Middle frontal gyrus (tissue), 1 donor: ENCODE measurements around the gene PTPN7.
"Not testable (repeated sequence)": the region's sequence is repeated elsewhere in the genome, so short reads cannot be mapped to it uniquely, and the experiment has no call there.

Experiments
- DNase-seq: peaks from one replicate; pipeline ENCODE4 v3.0.0-alpha.2; 2015; ENCODE audit warnings: low spot score; ENCODE audit errors: extremely low spot score

PTPN7 gene

DNA sequence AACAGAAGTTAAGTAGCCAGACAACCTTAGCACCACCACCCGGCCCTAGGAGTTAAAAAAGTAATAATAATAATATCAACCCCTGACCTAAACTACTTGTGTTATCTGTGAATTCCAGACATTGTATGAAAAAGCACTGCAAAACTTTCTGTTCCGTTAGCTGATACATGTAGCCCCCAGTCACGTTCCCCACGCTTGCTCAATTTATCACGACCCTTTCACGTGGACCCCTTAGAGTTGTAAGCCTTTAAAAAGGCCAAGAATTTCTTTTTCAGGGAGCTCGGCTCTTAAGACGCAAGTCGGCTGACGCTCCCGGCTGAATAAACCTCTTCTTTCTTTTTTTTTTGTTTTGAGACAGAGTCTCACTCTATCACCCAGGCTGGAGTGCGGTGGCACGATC, 6.7 kb upstream of the PTPN7 start:
- DNase-seq = not testable (repeated sequence)

DNA sequence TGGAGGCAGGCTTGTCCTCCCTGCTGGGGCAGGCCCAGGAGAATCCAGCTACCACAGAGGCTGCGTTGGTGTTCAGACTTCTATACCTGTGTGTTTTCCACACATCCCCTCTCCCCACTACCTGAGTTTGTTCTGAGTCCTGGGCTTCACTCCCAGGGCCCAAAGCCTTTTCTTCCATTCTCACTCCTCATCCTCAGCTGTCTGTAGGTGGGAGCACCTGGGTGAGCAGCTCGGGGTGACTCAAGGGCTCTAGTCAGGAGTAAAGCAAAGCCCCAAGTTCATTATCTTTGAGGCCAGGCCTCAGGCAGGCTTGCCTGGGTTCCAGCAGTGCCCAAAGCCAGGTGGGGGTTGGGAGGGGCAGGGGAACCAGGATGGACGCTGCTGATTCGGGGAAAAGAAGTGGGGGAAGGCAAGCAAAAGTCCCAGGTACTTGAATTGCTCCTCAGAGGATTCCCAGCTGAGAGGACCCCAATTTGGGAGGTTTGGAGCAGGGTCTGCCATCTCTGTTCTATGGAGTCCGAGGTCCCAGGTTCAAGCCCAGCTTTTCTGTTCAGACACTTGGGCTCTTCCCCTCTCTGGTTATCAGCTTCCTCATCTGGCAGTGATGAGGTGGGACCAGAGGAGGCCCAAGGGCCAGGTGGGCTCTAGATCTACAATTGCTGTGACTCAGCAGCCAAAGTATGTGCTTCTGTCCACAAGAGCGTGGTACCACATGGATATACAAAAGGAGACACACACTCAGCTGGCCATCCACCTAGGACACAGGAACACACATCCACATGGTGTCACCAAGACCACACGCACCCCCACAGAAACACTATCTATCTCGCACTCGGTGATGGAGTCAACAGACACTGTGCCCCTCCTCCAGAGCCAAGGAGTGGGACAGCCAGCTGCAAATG, 5.8 kb upstream of the PTPN7 start:
- DNase-seq = no peak

DNA sequence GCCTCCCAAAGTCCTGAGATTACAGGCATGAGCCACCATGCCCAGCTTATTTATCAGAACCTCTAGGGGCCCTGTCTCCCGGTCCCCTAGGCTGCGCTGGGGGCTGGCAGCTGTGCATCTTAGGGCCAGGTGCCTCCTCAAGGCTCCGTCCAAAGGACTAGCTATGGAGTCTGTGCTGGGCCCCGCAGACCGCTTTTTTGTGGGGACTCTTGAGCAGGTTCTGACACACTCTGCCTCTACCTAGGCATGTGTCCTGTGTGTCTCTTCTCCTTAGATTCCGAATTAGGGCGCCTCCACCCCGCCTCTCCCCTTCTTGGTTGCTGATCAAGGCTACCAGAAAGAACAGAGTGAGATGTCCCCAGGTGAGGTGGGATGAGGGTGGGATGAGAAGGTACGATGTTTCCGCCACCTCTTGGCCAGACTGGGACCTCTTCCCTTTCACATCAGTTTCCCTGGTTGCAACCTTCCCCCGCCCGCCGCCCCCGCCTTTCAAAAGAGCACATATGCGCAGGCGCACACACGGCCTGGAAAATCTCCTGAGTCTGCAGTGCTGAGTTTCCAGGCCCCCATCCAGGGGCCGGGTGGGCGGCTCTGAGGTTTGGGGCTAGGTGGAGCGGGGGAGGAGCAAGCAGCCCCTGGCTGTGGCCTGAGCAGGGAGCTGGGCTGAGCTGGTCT, 5.0 kb upstream of the PTPN7 start:
- no peak for DNase-seq

DNA sequence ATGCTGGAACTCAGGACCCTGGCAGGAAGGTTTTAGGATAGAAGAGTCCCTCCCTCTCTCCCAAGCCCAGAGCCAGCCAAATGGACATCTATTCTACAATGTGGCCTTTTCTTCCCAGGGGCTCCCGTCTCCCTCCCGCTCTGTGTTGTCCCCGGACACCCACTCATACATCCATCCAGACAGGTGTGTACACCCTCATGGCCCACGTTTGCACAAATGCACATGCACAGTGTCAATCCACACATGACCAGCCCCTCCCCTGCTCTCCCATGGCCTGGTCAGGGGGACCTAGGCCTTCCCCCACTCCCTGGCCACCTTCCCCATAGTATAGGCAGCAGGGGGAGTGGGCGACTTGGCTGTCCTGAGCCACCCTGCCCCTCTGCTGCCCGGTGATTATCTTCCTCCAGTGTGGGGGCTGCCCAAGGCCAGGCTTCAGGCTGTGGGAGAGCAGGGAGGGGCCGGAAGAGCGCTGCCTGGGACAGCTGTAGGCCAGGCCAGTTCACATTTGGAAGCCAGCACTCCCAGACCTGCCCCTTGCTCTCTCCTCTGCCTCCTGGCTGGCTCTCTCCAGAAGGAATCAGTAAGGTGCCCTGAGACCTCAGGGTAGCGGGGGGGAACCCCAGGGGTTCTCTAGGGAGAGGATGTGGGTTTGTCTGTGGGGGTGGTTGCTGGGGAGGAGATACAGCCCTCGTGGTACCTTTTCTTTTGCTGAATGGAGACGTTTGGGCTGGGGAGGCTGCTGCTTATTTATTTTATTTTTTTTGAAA, 4.1 kb upstream of the PTPN7 start:
- no peak for DNase-seq

DNA sequence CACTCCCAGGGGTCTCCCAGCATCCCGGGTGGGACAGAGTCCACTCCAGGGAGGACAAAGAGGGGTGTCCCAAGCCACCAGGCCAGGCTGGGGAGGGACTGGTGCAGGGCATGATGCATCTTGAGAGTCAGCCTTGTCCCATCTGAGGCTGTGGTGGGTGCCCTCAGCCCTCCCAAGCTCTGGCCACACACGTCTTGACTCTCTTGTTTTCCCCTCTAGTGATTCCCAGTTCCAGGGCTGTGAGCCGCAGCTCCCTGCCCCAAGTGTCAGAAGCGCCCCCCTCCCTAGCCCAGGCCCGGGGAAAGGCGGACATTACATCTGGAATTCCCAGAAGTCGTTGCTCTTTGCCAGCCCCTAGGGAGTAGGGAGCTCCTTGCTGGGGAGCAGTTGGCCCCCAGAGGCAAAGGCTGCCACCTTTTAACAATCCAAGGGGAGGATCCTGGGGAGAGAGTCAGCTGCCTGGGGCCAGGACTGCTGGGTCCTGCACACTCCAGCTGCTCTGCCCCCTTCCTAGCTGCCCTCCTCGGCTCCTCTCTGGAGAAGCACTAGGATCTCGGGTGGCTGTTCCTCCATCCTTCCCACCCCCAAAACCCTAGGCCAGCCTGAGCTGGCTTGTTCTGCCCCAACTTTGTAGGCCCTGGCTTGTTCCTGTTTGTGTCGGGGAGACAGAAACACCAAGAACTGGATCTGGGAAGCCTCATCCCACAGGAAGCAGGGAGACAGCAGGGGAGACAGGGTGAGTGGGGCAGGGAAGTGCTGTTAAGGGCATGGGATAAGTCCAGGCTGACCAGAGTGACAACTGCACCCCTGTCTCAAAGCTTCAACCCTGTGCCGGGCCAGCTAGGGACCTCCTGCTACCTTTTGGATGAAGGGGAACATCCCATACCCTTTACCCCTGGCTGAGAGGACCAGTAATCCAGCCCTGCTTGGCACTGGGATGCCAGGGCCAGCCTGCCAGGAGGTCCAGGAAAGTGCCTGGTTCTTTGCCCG, 3.2 kb upstream of the PTPN7 start:
- DNase-seq = no peak

DNA sequence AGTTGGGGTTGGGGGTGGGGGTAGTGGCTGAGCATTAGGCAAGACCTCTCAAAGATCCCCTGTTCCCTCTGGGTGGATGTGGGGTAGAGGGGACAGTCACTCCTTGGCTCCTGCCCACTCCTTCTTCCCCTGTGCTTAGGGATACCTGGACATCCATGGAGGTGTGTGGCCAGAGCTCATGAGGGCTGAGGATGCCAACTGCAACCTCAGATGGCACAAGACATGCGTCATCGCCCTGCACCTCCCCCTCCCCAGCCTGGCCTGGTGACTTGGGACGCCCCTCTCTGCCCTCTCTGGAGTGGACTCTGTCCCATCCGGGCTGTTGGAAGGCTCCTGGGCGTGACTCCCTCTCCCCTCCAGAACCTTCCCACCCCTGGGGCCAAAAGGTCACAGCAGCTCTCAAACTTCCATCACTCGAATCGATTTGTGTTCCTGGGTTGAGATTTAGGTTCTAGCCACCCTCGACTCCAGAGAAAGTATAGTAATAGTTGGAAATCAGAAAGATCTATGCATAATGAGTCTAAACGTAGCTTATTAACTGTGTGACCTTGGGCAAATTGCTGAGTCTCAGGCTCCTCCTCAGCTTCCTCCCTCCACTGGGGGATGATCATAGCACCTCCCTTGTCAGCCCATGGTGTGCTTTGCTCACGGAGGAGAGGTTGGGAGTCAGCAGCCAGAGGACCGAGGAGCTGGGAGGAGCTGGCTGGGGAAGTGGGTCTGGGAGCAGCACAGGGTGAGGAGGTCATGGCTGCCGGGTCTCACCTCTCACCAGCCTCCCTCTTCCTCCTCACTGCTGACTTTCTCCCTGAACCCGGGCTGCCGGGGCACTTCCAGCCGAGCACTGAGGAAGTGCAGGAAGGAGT, 2.2 kb upstream of the PTPN7 start:
- DNase-seq = no peak

DNA sequence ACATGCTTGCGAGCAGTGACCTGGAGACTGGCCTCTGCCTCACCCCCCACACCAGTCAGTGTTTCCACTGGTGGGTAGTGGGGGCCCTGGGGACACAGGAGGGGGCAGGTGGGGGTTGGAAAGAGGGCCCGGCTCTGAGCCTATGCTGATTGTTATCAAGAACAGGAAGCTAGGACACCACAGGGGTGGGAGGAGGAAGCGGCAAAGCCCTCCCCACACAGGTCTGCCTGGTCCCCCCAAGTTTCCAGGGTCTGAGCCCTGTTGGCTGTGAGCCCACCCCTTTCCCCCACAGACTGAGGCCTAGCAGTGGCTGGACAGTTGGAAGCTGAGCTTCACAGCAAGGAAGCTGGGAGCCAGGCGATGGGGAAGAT, 1.6 kb upstream of the PTPN7 start:
- DNase-seq = no peak

DNA sequence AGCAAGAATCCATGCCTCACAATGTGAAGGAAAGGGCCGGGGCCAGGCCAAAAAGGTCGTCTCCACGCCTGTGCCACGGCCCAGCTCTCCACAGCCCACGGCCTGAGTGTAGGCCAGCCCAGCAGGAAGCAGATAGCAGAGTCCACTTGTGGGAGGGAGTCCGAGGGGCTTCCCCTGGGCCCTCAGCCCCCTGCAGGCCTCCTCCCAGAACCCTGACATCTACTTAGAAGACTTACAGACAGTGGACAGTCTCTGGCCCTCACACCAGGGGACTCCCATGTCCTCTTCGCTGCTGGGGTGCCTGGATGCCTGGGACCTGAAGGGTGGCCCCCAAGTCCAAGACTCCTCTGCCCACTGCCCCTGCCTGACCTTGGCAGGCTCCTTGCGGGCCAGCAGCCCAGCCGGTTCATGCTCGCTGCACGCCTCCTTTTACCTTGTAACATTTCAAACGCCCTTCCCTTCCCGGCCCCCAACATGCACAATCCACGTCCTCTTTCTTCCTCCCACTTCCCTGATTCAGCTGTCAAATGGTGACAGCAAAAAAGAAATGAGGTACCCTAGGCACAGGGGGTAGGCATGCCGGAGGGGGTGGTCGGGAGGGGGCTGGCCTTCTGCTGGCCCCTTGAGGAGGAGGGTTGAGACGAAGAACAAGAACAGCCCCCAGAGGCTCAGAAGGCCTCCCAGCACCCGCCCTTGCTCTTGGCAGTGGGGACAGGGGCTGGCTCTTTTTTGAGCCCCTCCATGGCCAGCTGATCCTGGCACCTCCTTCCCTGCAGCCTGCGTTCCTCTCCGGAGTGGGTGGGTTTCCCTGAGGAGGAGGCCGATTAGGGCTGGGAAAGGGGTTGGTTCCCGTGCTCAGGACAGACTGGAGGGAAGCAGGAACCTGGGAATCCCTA, 997 bp upstream of the PTPN7 start:
- no peak for DNase-seq

DNA sequence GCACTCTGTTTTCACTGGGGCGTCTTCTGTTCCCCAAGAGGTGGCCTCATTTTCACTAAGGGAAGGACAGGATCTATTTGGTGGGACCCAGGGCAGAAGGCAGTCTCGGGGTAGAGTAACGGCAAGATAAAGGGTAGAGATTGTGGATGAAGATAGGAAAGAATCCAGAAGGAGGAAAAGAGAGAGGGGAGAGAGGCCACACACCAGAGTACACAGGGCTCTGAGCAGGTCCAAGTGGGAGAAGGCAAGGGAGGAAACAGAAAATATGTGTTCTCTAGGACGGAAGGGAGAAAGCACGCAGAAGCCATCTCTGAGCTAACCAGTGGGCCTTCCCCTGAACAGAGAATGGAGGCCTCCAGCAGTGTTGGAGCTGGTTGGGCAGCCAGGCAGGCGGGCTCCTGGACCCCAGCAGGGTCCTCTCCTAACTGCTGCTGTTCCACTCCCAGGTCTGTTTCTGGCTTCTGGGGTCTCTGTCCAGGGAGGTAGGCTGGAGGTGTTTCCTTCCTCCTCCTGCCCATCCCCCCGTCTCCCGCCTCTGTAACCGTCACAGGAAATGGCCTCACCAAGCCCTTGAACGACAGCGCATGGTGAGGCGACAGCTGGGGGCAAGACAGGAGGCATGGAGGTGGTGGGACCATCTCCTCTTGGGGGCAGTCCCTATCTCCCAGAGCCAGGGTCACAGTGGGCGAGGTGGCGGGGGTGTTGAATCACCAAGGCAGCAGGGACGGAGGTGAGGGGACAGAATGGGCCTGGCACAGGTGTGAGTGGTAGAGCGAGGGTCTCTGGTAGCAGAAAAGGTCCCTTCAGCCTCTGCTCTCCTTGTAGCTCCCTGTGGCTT, 649 bp downstream of the PTPN7 start:
- no peak for DNase-seq

DNA sequence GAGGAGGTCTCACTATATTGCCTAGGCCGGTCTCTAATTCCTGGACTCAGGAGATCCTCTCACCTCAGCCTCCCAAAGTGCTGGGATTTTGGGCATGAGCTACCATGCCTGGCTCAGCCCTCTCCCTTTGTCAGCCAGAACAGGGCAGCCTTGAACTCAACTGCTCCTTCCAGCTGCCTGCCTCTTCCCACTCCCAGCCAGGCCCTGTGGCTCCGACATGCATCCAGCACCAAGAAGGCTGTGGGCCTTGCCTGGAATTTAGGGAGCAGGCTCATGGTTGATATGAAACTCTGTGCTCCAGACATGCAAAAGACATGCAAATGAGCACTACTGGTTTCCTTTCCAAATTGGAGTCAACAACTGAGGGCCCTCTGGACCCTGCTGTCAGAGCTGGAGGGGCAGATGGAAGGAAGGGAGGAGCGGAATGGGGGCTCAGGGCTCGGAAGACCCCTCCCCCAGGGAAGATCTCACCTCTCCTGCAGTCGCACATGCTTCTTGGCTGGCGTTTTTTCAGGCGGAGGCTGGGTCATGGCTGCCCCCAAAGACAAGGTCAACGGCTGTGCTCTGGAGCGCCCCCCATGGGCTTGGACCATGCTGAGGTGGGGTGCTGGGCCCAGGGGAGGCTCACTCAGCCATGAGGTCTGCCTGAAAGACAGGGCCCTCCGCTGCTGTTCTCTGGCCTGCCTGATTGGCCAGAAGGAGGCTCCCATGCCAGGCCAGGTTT, 1.4 kb downstream of the PTPN7 start:
- DNase-seq = no peak

DNA sequence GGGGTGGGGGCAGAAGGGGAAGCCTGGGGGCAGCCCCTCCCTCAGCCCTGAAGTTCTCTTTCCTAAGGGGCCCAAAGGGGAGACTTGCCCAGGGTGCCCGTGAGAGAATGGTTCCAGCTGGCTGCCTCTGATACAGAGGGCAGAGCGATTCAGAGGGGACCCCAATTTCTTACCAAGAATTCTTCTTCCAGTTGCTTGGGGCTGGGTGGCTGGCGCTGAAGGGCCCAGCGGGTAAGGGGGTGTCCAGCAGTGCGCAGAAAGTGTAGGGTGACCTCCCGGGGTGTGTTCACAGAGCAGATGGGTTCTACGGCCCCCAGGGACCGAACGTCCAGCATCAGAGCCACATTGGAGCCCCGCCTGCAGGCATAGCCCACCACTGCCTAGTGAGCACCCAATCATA, 2.5 kb downstream of the PTPN7 start:
- DNase-seq = no peak

DNA sequence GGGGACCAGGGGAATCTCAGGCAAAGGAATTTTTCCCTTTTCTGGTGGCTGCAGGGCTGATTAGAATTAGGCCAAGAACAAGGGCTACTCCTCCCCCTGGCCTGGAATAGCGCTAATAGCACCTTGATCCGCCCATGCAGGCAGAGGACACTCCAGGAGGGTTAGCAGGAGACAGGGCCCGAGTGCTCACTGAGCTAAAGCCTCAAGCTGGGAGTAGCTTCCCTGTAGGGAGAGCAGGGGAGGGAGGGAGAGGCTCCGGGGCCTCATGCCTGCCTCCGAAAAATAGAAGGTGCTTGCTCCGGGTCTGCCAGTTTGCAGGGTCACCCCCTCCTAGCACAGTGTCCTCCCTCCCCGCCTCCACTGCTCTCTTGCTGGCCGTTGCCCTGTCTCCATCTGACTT, 3.8 kb downstream of the PTPN7 start:
- no peak for DNase-seq

DNA sequence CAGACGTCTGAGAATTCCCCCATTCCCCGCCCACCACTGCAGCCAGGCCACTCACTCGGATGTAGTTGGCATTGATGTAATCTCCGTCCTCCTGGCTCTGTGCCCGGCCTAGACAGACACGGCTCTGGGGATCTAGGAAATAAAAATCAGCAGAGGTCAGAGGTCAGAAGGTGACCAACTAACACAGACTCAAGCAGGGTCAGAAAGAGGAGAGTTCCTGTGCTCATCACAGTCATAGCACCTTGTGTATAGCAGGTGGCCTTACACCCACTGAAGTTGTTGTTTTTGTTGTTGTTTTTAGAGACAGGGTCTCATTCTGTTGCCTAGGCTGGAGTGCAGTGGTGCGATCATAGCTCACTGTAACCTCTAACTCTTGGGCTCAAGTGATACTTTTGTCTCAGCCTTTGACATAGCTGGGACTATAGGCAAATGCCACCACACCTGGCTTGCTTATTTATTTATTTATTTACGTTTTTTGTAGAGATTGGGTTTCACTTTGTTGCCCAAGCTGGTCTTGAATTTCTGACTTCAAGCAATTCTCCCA, 4.9 kb downstream of the PTPN7 start:
- DNase-seq = no peak

DNA sequence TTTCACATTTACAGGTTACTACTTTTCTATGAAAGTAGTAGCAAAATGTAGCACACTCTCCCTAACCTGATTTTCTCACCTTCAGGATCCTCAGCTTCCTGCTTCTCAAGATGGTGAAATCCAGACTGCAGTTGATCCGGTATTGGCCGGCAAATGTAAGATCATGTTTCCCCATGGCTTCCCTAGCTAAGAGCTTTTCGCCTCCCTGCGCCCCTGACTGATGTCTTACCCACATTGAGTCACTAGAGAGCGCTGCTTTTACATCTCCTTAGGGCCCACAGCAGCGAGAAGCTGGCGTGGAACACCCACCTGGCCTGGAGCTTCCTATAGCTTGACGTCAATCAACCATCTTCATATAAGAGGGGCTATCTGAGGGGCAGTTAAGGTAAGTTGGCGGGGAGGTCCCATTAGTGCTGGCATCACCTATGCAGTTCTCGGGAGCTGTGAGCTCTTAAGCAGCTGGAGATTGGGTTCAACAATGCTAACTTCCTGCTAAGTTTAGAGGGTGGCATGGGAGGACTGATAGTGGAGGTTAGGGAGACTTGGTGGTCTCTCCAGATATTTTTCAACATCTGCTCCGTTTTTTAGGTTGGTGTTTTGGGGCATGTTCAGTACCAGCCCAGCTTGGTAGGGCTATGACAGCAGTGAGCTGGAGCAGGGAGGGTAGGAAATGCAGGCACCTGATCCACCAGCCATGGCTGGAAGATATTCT, 5.5 kb downstream of the PTPN7 start:
- no peak for DNase-seq

DNA sequence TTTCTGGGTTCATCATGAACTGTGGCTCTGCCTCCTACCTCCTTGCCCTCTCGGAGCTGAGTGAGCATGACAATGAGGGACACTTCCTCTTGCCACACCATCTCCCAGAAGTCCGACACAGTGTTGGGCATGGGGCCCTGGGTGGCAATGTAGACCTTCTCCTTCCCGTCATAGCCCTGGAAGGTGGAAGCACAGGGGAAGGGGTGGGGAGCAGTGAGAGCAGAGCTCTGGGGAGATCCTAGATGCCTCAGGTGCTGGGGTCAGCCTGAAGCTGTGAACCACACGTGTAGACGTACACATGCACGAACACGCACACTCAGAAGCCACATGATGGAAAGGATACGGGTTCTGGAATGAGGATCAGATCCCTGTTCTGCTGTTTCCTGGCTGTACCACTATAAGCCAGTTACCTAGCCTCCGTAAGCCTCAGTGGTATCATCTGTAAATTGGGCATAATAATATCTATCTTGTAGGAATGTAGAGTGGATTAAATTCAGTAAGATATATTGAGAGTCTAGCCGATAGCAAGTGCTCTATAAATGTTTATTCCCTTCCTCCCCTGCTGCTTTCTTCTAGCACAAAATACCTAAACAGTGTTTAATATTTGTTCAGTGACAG, 6.1 kb downstream of the PTPN7 start:
- DNase-seq = no peak

DNA sequence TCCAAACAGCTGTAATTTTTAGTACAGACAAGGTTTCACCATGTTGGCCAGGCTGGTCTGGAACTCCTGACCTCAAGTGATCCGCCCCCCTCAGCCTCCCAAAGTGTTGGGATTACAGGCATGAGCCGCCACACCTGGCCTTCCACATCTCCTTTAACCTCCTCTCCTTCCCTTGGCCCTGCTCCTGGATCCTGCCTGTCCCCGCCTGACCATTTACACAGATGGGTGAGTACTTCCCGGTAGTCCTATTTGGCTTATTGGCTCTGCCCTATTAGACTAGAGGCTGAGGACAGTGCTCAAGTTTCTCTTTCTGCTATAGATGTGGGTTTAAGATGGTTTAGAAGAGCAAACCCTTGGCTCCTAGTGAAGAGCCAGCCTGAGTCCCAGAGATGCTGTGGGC, 7.1 kb downstream of the PTPN7 start:
- no peak for DNase-seq
